Neuronal stem cell (in vitro differentiated cells): Measurements from ENCODE around the gene ADSS1.
A peak's percentile ranks its signal among the peaks of the same experiment; 100 is the strongest.

ENCODE experiments used
- DNase-seq: peaks from one replicate; pipeline ENCODE4 v3.0.0-alpha.2; 2013; ENCODE audit warnings: low spot score
- H2AFZ ChIP-seq: one replicate; pipeline ENCODE4 v1.6.1; 2013; ENCODE audit warnings: mild to moderate bottlenecking, low read length, inconsistent platforms
- H2AK5ac ChIP-seq: 2 replicates; pipeline ENCODE4 v1.6.1; 2013; ENCODE audit warnings: low read depth, mild to moderate bottlenecking, inconsistent platforms, low read length, moderate library complexity, mixed read lengths
- H2BK120ac ChIP-seq: 2 replicates; pipeline ENCODE4 v1.6.1; 2013; ENCODE audit warnings: low read depth, mild to moderate bottlenecking, inconsistent platforms, low read length, moderate library complexity, mixed read lengths
- H2BK12ac ChIP-seq: one replicate; pipeline ENCODE4 v1.6.1; 2013; ENCODE audit warnings: low read length, inconsistent platforms
- H2BK15ac ChIP-seq: 2 replicates; pipeline ENCODE4 v1.6.1; 2013; ENCODE audit warnings: mild to moderate bottlenecking, low read length, inconsistent platforms, mixed read lengths
- H2BK5ac ChIP-seq: one replicate; pipeline ENCODE4 v1.6.1; 2013; ENCODE audit warnings: inconsistent platforms, mild to moderate bottlenecking, low read length, moderate library complexity
- H3K14ac ChIP-seq: one replicate; pipeline ENCODE4 v1.6.1; 2013; ENCODE audit warnings: low read length, inconsistent platforms
- H3K18ac ChIP-seq: 2 replicates; pipeline ENCODE4 v1.6.1; 2013; ENCODE audit warnings: low read length, inconsistent platforms
- H3K23ac ChIP-seq: 2 replicates; pipeline ENCODE4 v1.6.1; 2013; ENCODE audit warnings: low read depth, mild to moderate bottlenecking, mixed read lengths, low read length, inconsistent platforms; ENCODE audit not compliant: poor library complexity
- H3K27ac ChIP-seq: replicated peaks from 3 replicates; pipeline ENCODE4 v1.5.1; 2013; ENCODE audit warnings: low read length, inconsistent platforms
- H3K27me3 ChIP-seq, 3 experiments: 2 replicates each; pipeline ENCODE4 v1.6.1; 2013; ENCODE audit warnings: low read length in 3 of 3, mild to moderate bottlenecking in 2 of 3, inconsistent platforms in 1 of 3, low read depth in 1 of 3, mixed read lengths in 1 of 3, moderate library complexity in 1 of 3; ENCODE audit not compliant: control insufficient read depth in 3 of 3, insufficient read depth in 3 of 3
- H3K36me3 ChIP-seq, 2 donors: replicated peaks in 1 of 2; 2 replicates each; pipeline ENCODE4 v1.6.1; 2013; ENCODE audit warnings: low read length in 2 of 2; ENCODE audit not compliant: control insufficient read depth in 2 of 2, insufficient read depth in 2 of 2
- H3K4ac ChIP-seq: 2 replicates; pipeline ENCODE4 v1.6.1; 2013; ENCODE audit warnings: inconsistent platforms, mild to moderate bottlenecking, low read length, moderate library complexity
- H3K4me1 ChIP-seq, 2 donors: 1 replicate in 1 of 2; 2 replicates in 1 of 2; pipeline ENCODE4 v1.6.1; 2013; ENCODE audit warnings: low read length in 2 of 2, low read depth in 1 of 2; ENCODE audit not compliant: control insufficient read depth in 2 of 2, insufficient read depth in 1 of 2
- H3K4me2 ChIP-seq: one replicate; pipeline ENCODE4 v1.6.1; 2013; ENCODE audit warnings: mild to moderate bottlenecking, low read length, inconsistent platforms; ENCODE audit not compliant: insufficient read depth, poor library complexity, severe bottlenecking
- H3K4me3 ChIP-seq, 2 donors: 2 replicates each; pipeline ENCODE4 v1.5.1; 2013; ENCODE audit warnings: low read length in 2 of 2, mild to moderate bottlenecking in 2 of 2, inconsistent platforms in 1 of 2, moderate library complexity in 1 of 2
- H3K79me1 ChIP-seq: one replicate; pipeline ENCODE4 v1.6.1; 2013; ENCODE audit warnings: low read depth, mild to moderate bottlenecking, inconsistent platforms, low read length, moderate library complexity
- H3K9ac ChIP-seq: one replicate; pipeline ENCODE4 v1.6.1; 2013; ENCODE audit warnings: mild to moderate bottlenecking, low read depth, low read length, inconsistent platforms; ENCODE audit not compliant: poor library complexity
- H3K9me3 ChIP-seq, 2 donors: replicated peaks in 1 of 2; 2 replicates each; pipeline versions ENCODE3 to v1.6.1; 2013; ENCODE audit warnings: low read length in 2 of 2, mild to moderate bottlenecking in 2 of 2, inconsistent platforms in 1 of 2, low read depth in 1 of 2, mixed read lengths in 1 of 2, moderate library complexity in 1 of 2; ENCODE audit not compliant: control insufficient read depth in 2 of 2, insufficient read depth in 1 of 2
- H4K8ac ChIP-seq: one replicate; pipeline ENCODE4 v1.6.1; 2013; ENCODE audit warnings: low read depth, mild to moderate bottlenecking, inconsistent platforms, low read length, moderate library complexity
- H4K91ac ChIP-seq: one replicate; pipeline ENCODE4 v1.6.1; 2013; ENCODE audit warnings: low read length, low read depth, mild to moderate bottlenecking, inconsistent platforms; ENCODE audit not compliant: poor library complexity
- whole genome bisulfite sequencing, 2 donors: extraction: QIAGEN DNeasy Blood & Tissue Kit; methylation state at CpG; one replicate each; pipeline ENCODE4 v1.1.7; 2013; ENCODE audit warnings: missing lambda C conversion rate in 2 of 2, mixed read lengths in 1 of 2; ENCODE audit not compliant: insufficient read length in 2 of 2, insufficient replicate concordance in 1 of 2; ENCODE audit errors: extremely low coverage in 2 of 2; 5-methylcytosine and 5-hydroxymethylcytosine counted together

The ADSS1 gene

GRCh38 chr14:104724981-104725771 lies 1.1 kb downstream of the ADSS1 start:
- Histone ChIP-seq H3K18ac (peak overlapping the region; percentile 94), H3K9ac (peak overlapping the region; percentile 84), H3K4me1 (peaks cover 16 to 17% of the 10 kb centered on the region in 2 donors), H2BK12ac (peak overlapping the region; percentile 41), H2AFZ (peak overlapping the region; percentile 88), H4K91ac (peak overlapping the region; percentile 72), H2BK120ac (no peak overlapping the region), H3K23ac (peak overlapping the region; percentile 93), H3K9me3 (no peaks in the 10 kb centered on the region), H3K14ac (peak overlapping the region; percentile 47), H2BK5ac (peak overlapping the region; percentile 11), H2AK5ac (peak overlapping the region; percentile 100), H4K8ac (peak overlapping the region; percentile 92), H3K4ac (peak overlapping the region; percentile 4), H2BK15ac (peak overlapping the region; percentile 94), H3K36me3 (peaks cover 0 to 2% of the 10 kb centered on the region in 2 donors), H3K79me1 (peaks cover 14% of the 10 kb centered on the region), H3K27ac (no peak overlapping the region), H3K4me2 (peak overlapping the region; percentile 89), H3K4me3 (peak overlapping the region; percentile 57 to 92), H3K27me3 (no peaks in the 10 kb centered on the region)
- DNase-seq: no peak
- no CpG with 5 or more reads among the region's 24 CpGs for WGBS, 2 donors

DNA sequence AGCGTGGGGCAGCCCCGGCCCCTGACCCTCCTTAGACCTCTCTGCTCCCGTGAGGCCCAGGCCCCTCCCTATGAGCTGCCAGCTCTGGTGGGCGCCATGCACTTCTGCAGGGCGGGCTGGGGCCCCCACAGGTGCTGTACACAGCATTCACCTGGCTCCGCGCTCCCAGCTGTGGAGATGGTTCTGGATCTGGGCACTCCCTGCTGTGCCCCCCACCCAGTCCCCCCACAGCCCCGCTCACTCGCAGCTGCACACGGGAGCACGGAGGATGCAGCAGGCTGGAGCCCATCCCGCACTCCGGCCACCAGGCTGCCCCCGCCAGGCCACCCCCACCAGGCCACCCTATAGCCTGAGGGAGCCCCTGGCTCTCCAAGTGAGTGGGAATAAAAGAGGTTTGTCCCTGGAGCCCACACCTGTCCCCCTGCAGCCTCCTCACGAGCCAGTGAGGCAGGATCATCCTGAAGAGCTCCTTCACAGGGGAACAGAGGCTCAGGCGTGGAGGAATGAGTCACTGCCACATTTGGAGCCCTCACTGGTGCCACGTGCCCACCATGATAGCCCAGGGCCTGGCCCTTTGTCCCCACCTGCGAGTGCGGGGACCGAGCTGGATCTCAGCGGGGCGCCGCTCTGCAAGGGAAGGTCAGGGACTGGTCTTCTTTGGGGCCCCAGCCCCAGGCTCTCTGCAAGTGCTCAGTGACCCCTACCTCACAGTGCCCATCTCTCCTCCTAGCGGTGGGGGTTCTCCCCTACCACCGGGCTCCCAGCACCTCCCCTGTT lies 1.9 kb downstream of the ADSS1 start:
- H3K9me3 ChIP-seq: peaks cover 0 to under 1% of the 10 kb centered on the region in 2 donors
- H4K91ac ChIP-seq: no peak overlapping the region
- peak overlapping the region; percentile 88 for H2AFZ ChIP-seq
- no peak overlapping the region for H4K8ac ChIP-seq
- peaks cover 0 to 2% of the 10 kb centered on the region in 2 donors for H3K36me3 ChIP-seq
- no peak for DNase-seq
- H2BK15ac ChIP-seq: peak overlapping the region; percentile 94
- no peak overlapping the region for H2BK120ac ChIP-seq
- H2AK5ac ChIP-seq: peak overlapping the region; percentile 100
- H3K27me3 ChIP-seq: no peaks in the 10 kb centered on the region
- peak overlapping the region; percentile 44 for H3K9ac ChIP-seq
- H3K4me3 ChIP-seq: no peak overlapping the region
- no CpG with 5 or more reads among the region's 25 CpGs for WGBS, 2 donors
- H3K18ac ChIP-seq: peak overlapping the region; percentile 35
- peak overlapping the region; percentile 45 for H3K4me2 ChIP-seq
- peak overlapping the region; percentile 47 for H3K14ac ChIP-seq
- peak overlapping the region; percentile 93 for H3K23ac ChIP-seq
- H3K4ac ChIP-seq: peak overlapping the region; percentile 5
- H3K27ac ChIP-seq: no peak overlapping the region
- peaks cover 16 to 17% of the 10 kb centered on the region in 2 donors for H3K4me1 ChIP-seq
- H3K79me1 ChIP-seq: peaks cover 14% of the 10 kb centered on the region
- no peak overlapping the region for H2BK12ac ChIP-seq
- peak overlapping the region; percentile 24 for H2BK5ac ChIP-seq

DNA sequence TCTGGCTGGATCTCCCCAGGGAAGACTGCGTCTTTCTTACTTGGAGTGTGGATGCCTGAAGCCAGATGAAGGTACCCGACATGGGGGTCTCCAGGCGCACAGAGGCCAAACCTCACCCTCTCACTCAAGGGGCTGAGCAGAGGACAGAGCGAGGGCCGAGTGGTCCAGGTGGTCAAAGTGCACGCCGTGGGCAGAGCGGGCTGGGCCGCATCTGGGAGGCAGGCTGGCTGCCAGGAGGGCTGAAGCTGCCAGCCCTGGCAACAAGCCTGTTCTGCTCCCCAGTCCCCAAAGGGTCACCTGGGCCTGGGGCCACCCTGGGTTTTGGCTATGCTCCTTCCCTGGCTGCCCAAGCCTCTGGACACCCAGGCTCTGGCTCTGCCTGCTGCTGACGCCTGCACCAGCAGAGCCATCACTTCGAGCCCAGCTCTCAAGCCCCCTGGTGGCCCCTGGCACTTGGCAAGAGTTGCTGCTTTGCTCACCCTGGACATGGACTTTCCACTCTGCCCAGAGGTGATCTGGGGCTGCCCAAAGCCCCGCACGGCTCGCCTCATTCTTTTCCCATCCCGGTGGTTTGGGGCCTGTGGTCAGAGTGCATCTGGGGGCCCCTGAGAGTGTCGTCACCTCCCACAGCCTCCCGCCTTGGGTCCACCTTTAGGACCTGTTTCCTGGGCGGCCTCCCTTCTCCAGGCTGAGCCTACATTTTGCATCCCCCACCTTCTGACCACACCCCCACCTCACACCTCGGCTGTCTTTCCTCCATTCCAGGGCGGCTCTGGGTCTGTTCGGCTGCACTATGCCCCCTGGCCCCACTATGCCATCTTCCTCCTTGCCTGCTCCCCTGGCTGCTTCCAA lies 2.8 kb downstream of the ADSS1 start:
- no CpG with 5 or more reads among the region's 21 CpGs for WGBS, 2 donors
- Histone ChIP-seq H2BK120ac (peak overlapping the region; percentile 16), H3K4me1 (peaks cover 16 to 18% of the 10 kb centered on the region in 2 donors), H3K79me1 (peaks cover 14% of the 10 kb centered on the region), H3K27me3 (no peaks in the 10 kb centered on the region), H3K4me2 (no peak overlapping the region), H3K9me3 (peaks cover 0 to 3% of the 10 kb centered on the region in 2 donors), H2AFZ (no peak overlapping the region), H3K18ac (peak overlapping the region; percentile 48), H2BK15ac (peak overlapping the region; percentile 58), H3K4ac (no peak overlapping the region), H3K14ac (no peak overlapping the region), H2AK5ac (peak overlapping the region; percentile 100), H3K23ac (peak overlapping the region; percentile 65), H2BK5ac (peak overlapping the region; percentile 24), H3K36me3 (peaks cover 0 to under 1% of the 10 kb centered on the region in 2 donors), H3K4me3 (no peak overlapping the region), H3K9ac (no peak overlapping the region), H3K27ac (no peak overlapping the region), H2BK12ac (peak overlapping the region; percentile 84), H4K8ac (no peak overlapping the region), H4K91ac (no peak overlapping the region)
- no peak for DNase-seq
